ENCODE measurements around the gene PAX1. TPM values are rescaled to one million over a fixed set of nuclear protein-coding genes. Genes with fewer than 3 reads are reported as not detected.

Gene PAX1
- total and polyA plus RNA-seq, 2 of the 13 experiments (the other 11 are each of a cell fraction or from before 2014, with no cell fraction given) = not detected

GRCh38 chr20:21767739-21768223 is 62.3 kb downstream of the PAX1 start (continued):
- TF ChIP-seq THAP8 (CRISPR knock-in tag; IDR thresholded peaks at IDR 0.05; ENCODE audit: borderline replicate concordance) (no peak), ZNF580 (CRISPR knock-in tag; IDR thresholded peaks at IDR 0.05; ENCODE audit: borderline replicate concordance, low read depth) (peak; percentile 64; the same call in 1 of the 2 replicates), ETV5 (CRISPR knock-in tag; IDR thresholded peaks at IDR 0.05; ENCODE audit: borderline replicate concordance) (peak; percentile 32; the same call in 1 of the 2 replicates), PRDM15 (CRISPR knock-in tag; IDR thresholded peaks at IDR 0.05) (no peak), POGZ (CRISPR knock-in tag; IDR thresholded peaks at IDR 0.05) (peak; percentile 24; the same call in 1 of the 2 replicates), NR2F6 (IDR thresholded peaks at IDR 0.05) (peak; percentile 99), NR2F6 (CRISPR knock-in tag; IDR thresholded peaks at IDR 0.05) (peak; percentile 97), CBX5 (CRISPR knock-in tag; IDR thresholded peaks at IDR 0.05; ENCODE audit: borderline replicate concordance) (peak; percentile 67), RELA (CRISPR knock-in tag; IDR thresholded peaks at IDR 0.05) (0 out of 2 replicates have a peak, but pooled peaks have one; percentile 21), PRDM10 (CRISPR knock-in tag; IDR thresholded peaks at IDR 0.05; ENCODE audit: low read depth) (0 out of 2 replicates have a peak, but pooled peaks have one; percentile 18), ZNF609 (CRISPR knock-in tag; IDR thresholded peaks at IDR 0.05; ENCODE audit: borderline replicate concordance) (peak; percentile 96), NFATC3 (CRISPR knock-in tag; IDR thresholded peaks at IDR 0.05) (no peak)

Data from HepG2 (cell line).